Stimulated activated CD4-positive, alpha-beta T cell treated with anti-CD3 and anti-CD28 coated beads, Interleukin-4, amount 100 ng/mL, for 48 hours (primary cell): ENCODE data around the gene RBP3.

Source experiments
- DNase-seq, 2 donors: peaks; one replicate each; pipeline ENCODE4 v3.0.0-alpha.2; 2020; ENCODE audit warnings: low read depth in 2 of 2

Gene RBP3

DNA sequence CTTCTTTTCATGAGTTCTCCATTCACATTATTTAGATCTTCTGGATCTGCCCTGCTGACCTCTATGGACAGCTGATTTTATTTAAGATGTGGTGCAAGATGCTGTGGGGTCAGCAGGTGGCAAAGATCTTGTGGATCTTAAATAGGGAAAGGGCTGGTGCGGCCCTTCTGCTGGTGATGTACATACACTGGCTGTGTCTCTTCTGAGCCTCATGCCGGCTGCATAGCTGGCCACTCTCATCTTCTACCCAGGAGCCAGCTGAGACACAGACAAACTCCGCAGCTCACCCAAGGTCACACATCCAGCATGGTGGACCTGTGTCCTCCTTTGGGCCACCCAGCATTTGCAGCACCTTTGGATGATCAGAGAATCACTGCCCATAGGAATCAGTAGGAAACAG, 9.7 kb downstream of the RBP3 start:
- no peak for DNase-seq

DNA sequence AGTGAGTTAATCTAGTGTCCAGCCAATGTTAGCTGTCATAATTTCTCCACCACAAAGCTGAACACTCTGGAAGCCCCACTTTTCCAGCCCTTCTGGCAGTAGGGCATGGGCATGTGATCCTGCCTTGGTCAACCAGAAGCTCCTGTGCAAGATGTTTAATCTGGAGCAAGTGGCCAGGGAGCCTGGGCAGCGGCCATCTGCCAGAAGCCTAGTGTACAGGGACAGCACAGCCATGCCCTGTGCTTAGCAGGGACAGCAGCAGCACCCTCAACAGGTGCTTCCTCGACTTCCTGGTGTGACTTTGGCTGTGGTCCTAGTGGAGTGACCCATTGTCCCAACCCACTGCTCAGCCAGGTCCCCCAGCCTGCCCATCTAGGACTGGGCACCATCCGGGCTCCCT, 10.3 kb downstream of the RBP3 start:
- DNase-seq, result no peak

GRCh38 chr10:47359101-47359500, 10.9 kb downstream of the RBP3 start:
- no peak for DNase-seq

DNA sequence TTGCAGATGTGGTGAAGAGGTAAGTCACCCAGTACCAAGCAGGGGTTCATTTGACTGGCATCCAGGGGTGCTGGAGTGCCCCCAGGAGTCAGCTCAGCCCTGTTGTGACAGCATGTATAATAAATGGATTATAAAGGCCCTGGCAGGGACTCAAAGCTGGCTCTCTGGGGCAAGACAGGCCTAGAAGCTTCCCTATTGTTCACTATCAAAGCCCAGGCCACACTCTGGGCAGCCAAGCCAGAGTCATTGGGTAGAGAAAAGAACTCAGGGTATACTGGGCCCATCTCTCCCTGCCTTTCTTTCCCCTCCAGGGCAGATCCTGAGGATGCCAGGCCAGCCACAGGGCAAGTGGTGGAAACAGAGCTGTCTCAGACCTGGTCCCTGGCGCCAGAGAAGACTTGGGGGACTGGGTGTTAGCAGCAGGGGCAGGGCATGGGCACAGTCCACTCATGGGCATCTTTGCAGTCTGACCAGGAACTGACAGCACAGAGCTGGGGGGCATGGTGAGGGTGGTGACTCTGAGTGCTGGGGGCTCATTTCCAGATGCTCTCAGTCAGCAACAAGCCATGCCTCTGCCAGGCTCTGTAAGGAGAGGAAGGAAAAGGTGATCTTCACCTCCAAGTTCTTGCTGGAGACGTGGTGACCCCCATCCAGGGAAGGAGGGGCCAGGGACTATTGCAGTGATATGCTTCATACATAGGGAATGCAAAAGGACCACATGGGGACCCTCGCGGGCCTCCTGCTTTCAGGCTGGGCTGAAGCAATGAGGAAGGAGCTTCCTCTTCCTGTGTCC, 11.7 kb downstream of the RBP3 start:
- DNase-seq, result no peak

GRCh38 chr10:47360419-47361040, 12.4 kb downstream of the RBP3 start:
- no peak for DNase-seq

- peak; percentile 16 to 42 for DNase-seq
These were observed 13.1 kb downstream of the RBP3 start for GRCh38 chr10:47361293-47361692.

- DNase-seq, result no peak
These were observed 14.0 kb downstream of the RBP3 start for GRCh38 chr10:47362199-47362598.

GRCh38 chr10:47363781-47364180, 15.6 kb downstream of the RBP3 start:
- no peak for DNase-seq

- DNase-seq, result no peak
These were observed 16.2 kb downstream of the RBP3 start for GRCh38 chr10:47364366-47364765.

GRCh38 chr10:47364911-47365310, 16.7 kb downstream of the RBP3 start:
- DNase-seq, result no peak

DNA sequence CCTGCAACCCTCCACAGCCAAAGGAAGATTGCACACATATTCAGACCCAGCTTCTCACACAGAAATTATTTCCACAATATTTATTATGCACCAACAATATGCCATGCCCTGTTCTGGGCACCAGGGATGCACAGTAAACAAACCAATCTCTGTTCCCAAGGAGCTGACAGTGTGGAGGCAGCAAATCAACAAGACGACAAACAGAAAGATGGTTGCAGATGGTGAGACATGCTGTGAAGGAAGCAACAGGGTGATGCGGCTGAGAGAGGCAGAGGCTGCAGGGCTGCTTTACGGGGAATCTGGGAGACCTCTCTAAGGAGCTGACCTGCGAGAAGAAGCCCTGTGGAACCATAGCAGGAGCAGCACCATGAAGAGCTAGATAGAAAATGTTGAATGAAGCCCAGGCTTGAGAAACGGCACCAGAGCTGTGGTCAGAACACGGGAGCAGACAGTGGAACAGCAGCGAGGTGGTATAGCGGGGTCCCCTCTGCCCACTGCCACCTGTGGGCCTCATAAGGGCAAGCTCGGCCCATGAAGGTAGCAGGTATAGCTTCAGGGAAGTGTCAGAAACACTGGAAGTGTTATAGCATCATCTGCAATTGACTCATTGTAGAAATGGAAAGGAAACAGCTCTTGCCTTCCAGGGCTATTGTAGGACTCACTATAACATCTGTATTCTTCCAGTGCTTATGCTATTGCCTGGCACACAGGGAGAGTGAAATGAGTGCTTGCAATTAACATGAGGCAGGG, 17.4 kb downstream of the RBP3 start:
- no peak for DNase-seq

GRCh38 chr10:47366181-47366631, 18.0 kb downstream of the RBP3 start:
- no peak for DNase-seq

- no peak for DNase-seq
These were observed 18.7 kb downstream of the RBP3 start for GRCh38 chr10:47366731-47367460.

- no peak for DNase-seq
These were observed 19.5 kb downstream of the RBP3 start for GRCh38 chr10:47367646-47368045.

DNA sequence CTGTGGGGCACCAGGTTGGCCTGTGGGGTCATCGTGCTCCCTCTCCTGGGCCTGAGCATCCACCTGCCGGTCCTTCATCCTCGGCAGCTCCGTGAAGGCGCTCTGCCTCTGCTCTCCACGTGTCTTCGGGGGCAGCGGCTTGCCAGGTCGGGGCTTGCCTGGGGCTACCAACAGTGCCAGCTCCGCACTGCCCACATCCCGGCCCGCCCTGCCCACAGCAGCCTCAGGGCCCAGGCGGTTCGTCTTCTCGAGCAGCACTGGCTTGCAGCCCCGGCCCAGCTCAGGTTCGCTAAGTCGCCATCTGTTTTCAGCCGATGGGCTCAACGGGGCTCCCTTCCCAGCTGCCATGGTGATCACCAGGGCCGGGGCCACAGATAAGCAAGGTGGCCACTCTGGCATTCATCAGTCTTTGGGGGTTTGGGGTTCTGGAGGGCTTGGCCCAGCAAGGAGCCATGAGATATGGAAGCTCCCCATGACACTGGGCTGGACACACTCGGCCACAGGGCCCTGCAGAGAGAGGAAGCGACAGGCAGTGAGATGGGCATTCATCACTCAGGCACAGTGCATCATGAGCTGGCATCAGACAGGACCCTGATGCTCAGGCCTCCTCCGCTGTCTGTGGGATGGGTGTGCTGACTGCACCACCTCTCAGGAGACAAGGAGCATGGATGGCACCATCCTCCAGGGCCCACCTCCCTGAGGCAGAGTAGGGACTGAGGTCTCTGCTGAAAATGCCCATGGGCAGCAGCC, 20.4 kb downstream of the RBP3 start:
- DNase-seq, result no peak

DNA sequence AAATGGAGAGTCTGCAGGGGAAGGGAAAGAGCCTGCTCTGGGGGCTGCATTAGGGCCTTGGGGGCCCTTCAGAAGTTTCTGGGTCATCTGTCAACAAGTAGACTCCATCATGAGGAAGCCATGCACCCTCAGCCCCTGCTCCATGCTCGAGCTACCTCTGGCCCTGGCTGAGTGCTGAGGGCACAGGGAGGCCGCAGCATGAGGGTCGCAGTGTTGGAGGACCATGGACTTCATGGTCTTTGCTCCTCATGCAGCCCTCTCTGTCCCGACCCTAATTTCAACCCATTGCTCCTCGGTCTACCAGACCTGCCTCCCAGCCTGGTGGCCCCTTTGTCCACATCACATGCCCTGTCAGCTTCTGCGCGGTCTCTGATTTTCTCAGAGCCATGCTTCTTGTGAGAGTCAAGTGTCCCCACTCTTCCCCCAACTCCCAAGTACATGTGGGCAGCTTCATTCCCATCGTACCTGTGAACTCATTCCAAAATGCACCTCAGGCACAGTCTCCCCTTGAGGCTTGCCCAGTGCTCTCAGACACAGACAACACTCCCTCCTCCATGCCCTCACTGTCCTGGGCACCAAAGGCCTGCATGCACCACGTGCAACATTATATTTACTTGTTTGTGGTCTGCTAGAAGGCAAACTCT, 21.2 kb downstream of the RBP3 start:
- DNase-seq, result no peak

GRCh38 chr10:47370015-47370767, 22.0 kb downstream of the RBP3 start:
- DNase-seq, result no peak

DNA sequence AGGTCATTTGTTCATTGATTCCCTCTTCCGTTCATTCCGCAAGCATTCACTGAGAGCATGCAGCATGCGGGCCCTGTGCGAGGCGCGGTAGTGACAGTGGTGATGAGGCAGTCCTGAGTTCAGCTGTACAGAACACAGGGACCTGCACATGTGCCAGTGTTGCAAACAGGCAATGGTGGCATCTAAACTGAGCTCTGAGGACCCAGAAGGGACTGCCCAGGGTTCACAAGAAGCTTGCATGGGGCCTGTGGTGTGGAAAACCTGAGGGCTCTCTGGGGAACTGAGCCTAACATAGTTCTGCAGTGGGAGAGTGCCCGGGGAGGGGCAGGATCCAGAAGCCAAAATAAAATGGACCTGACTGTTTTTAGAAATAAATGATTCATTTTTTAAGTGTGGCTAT, 22.7 kb downstream of the RBP3 start:
- no peak for DNase-seq

DNA sequence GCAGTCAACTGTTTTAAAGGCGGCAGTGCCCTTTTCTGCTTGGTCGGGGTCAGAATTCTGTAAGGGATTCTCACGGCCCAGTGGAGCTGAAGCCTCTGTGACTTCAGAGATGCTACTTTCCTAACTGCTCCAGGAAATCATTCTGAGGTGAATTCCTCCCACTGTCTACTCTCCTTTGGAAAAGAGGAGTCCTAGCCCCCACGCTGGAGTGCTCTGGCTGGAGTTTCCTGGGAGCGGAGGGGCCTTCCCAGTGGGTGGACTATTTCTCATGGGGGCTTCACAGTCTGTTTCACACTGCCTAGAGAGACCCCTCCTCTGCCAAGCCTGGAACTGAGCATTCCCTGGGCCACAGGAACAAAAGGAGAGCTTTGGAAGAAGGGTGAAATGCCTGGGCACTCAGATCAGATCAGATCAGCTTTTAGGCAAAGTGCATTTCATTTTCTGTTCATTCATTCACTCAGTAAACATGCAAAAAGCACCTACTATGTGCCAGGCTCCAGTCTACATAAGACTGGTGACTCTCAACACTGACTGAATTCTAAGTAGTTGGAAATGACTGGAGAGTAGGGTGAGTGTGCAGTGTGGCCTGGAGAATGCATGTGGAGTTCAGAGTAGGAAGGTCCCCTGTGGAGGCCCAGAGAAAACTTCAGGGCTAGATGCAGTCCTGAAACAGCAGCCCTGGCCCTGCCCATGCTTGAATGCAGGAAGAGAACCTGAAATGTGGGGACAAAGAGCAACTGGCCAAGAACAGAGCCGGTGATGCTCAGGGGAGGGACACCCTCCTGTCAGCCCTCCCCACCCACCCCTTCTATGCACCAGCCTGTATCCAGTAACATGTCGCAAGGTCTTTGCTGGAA, 23.7 kb downstream of the RBP3 start:
- DNase-seq, result no peak
